Keratinocyte (primary cell): ENCODE results near the gene PYM1. TPM values are rescaled to one million over a fixed set of nuclear protein-coding genes. Genes with fewer than 3 reads are reported as not detected.
A peak's percentile ranks its signal among the peaks of the same experiment; 100 is the strongest.

Experiments used
- DNase-seq: peaks from one replicate; pipeline ENCODE4 v3.0.0-alpha.2; 2011; ENCODE audit warnings: low read depth, missing footprints, low spot score
- FAIRE-seq: peaks from 2 replicates; lab custom pipeline; 2011; peaks lifted over from hg19 to GRCh38; lab: Jason Lieb, UNC
- H2AFZ ChIP-seq: 2 replicates; pipeline ENCODE4 v1.6.0; 2012; ENCODE audit warnings: low read length, control low read depth, inconsistent platforms; ENCODE audit not compliant: control insufficient read depth
- H3K27ac ChIP-seq: 2 replicates; pipeline ENCODE4 v1.5.1; 2011; ENCODE audit warnings: low read length; ENCODE audit not compliant: control insufficient read depth, insufficient read depth
- H3K27me3 ChIP-seq: 3 replicates; pipeline ENCODE4 v1.6.0; 2011; ENCODE audit warnings: low read length; ENCODE audit not compliant: control insufficient read depth, insufficient read depth; ENCODE audit errors: extremely low read depth
- H3K36me3 ChIP-seq, 2 experiments: 2 replicates in 1 of 2; 3 replicates in 1 of 2; pipeline ENCODE4 v1.5.1; 2011; ENCODE audit warnings: low read length in 2 of 2, mild to moderate bottlenecking in 1 of 2; ENCODE audit not compliant: control insufficient read depth in 2 of 2, insufficient read depth in 2 of 2; ENCODE audit errors: extremely low read depth in 1 of 2
- H3K4me1 ChIP-seq: 3 replicates; pipeline ENCODE4 v1.5.1; 2011; ENCODE audit warnings: low read length; ENCODE audit not compliant: control insufficient read depth, insufficient read depth; ENCODE audit errors: extremely low read depth
- H3K4me2 ChIP-seq: 3 replicates; pipeline ENCODE4 v1.6.0; 2011; ENCODE audit warnings: low read depth, low read length; ENCODE audit not compliant: control insufficient read depth, insufficient read depth; ENCODE audit errors: extremely low read depth
- H3K4me3 ChIP-seq, 3 experiments: fragments of 200-600 bp in 1 of 3; sonication (generic) in 1 of 3; 2 replicates in 2 of 3; 3 replicates in 1 of 3; pipeline ENCODE4 v1.5.1; 2011 to 2016; ENCODE audit warnings: low read length in 3 of 3, mild to moderate bottlenecking in 3 of 3, control low read depth in 2 of 3, inconsistent platforms in 1 of 3, low read depth in 1 of 3, mixed read lengths in 1 of 3, mixed run types in 1 of 3, moderate library complexity in 1 of 3; ENCODE audit not compliant: control insufficient read depth in 2 of 3, insufficient read depth in 2 of 3; ENCODE audit errors: extremely low read depth in 1 of 3
- H3K79me2 ChIP-seq: 2 replicates; pipeline ENCODE4 v1.6.0; 2012; ENCODE audit warnings: low read length; ENCODE audit not compliant: control insufficient read depth, insufficient read depth
- H3K9ac ChIP-seq: 3 replicates; pipeline ENCODE4 v1.6.0; 2011; ENCODE audit warnings: low read length; ENCODE audit not compliant: control insufficient read depth, insufficient read depth; ENCODE audit errors: extremely low read depth
- H3K9me1 ChIP-seq: 3 replicates; pipeline ENCODE4 v1.6.0; 2011; ENCODE audit warnings: low read length; ENCODE audit not compliant: control insufficient read depth, insufficient read depth; ENCODE audit errors: extremely low read depth
- H3K9me3 ChIP-seq: 2 replicates; pipeline ENCODE4 v1.5.1; 2012; ENCODE audit warnings: low read depth, low read length; ENCODE audit not compliant: control insufficient read depth
- H4K20me1 ChIP-seq: 3 replicates; pipeline ENCODE4 v1.6.0; 2011; ENCODE audit warnings: low read length; ENCODE audit not compliant: control insufficient read depth, insufficient read depth; ENCODE audit errors: extremely low read depth
- CTCF ChIP-seq, 3 experiments: IDR thresholded peaks in 1 of 3; conservative IDR thresholded peaks in 1 of 3; optimal IDR thresholded peaks in 1 of 3; 2 replicates in 2 of 3; 3 replicates in 1 of 3; pipeline versions ENCODE3 to v1.5.1; 2011; ENCODE audit warnings: low read length in 3 of 3, mild to moderate bottlenecking in 3 of 3, moderate library complexity in 2 of 3, control low read depth in 1 of 3, inconsistent platforms in 1 of 3; ENCODE audit not compliant: insufficient read depth in 2 of 3; ENCODE audit errors: extremely low read depth in 1 of 3
- EZH2 ChIP-seq: IDR thresholded peaks from one replicate; pipeline ENCODE4 v1.6.1; 2012; ENCODE audit warnings: inconsistent platforms, mild to moderate bottlenecking, low read length, moderate library complexity
- dilution Hi-C: fragments of 300-500 bp; cut with MboI; formaldehyde crosslinking; loops from one replicate; pipeline ENCODE4 v1.7.0; 2020; ENCODE audit warnings: low sequenced_read_pairs; ENCODE audit not compliant: extremely low pct_ligation_motif_present
- polyA plus RNA-seq, 5 experiments: library from polyadenylated mRNA; depleted of rRNA in 3 of 5; stranded (reverse) in 3 of 5; stranded (forward) in 1 of 5; unstranded in 1 of 5; fragments of >200 nt; gene quantifications; 1 replicate in 1 of 5; 2 replicates in 3 of 5; 3 replicates in 1 of 5; pipeline versions ENCODE4 v1.2.1 to v1.2.3, GENCODE V29; 2011 to 2012; ENCODE audit warnings: missing spikeins in 2 of 5, low read depth in 1 of 5, low replicate concordance in 1 of 5

Gene PYM1
- polyA plus RNA-seq, 1 donor (not counting 4 experiments of a cell fraction or from before 2014, with no cell fraction given) = 63.4 TPM

- no peaks in the 10 kb centered on the region for H4K20me1 ChIP-seq
- H3K27me3 ChIP-seq = no peaks in the 10 kb centered on the region
- H3K9me3 ChIP-seq = no peaks in the 10 kb centered on the region
- H2AFZ ChIP-seq = no peak overlapping the region
- H3K36me3 ChIP-seq = peaks cover 0 to 5% of the 10 kb centered on the region in 2 experiments
- dilution Hi-C loops = no loop called here
- peak overlapping the region; percentile 76 for H3K4me2 ChIP-seq
- no peak for TF ChIP-seq EZH2
- TF ChIP-seq CTCF (optimal IDR thresholded peaks at IDR 0.05 in 1 of 3, IDR thresholded peaks at IDR 0.05 in 1 of 3, conservative IDR thresholded peaks at IDR 0.05 in 1 of 3; ENCODE audit: extremely low read depth in 1 of 3, insufficient read depth in 2 of 3, low read length in 3 of 3) = no peak
- H3K79me2 ChIP-seq = peaks cover 48% of the 10 kb centered on the region
- DNase-seq = no peak
- no peaks in the 10 kb centered on the region for H3K9me1 ChIP-seq
- no peak overlapping the region for H3K9ac ChIP-seq
- H3K4me1 ChIP-seq = peaks cover 19% of the 10 kb centered on the region
- no peak for FAIRE-seq
- no peak overlapping the region for H3K4me3 ChIP-seq
- no peak overlapping the region for H3K27ac ChIP-seq
These were observed 12.2 kb downstream of the PYM1 start for GRCh38 chr12:55915482-55915859.

DNA sequence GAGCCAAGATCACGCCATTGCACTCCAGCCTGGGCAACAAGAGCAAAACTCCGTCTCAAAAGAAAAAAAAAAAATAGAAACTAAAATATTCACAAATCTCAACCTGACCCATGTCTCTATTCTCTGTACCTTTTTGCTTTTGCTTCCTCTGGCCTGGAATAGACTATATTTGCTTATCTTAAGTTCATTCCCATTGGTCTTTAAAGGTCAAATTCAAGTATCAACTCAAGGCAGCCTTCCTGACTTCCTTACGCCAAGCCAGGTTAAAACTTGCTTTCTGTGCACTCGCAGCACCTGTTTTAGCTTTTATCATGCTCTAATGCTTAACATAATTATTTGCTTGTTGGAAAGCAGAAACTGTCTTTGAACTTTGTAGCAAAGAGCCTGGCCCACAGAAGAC lies 14.8 kb downstream of the PYM1 start:
- DNase-seq (no peak), FAIRE-seq (no peak)
- no peak overlapping the region for H3K9ac ChIP-seq
- no peak overlapping the region for H2AFZ ChIP-seq
- TF ChIP-seq CTCF (optimal IDR thresholded peaks at IDR 0.05 in 1 of 3, IDR thresholded peaks at IDR 0.05 in 1 of 3, conservative IDR thresholded peaks at IDR 0.05 in 1 of 3; ENCODE audit: extremely low read depth in 1 of 3, insufficient read depth in 2 of 3, low read length in 3 of 3) (no peak), EZH2 (no peak)
- H3K27me3 ChIP-seq = no peaks in the 10 kb centered on the region
- H3K79me2 ChIP-seq = peaks cover 32% of the 10 kb centered on the region
- H3K9me1 ChIP-seq = no peaks in the 10 kb centered on the region
- H4K20me1 ChIP-seq = no peaks in the 10 kb centered on the region
- H3K4me1 ChIP-seq = peaks cover 33% of the 10 kb centered on the region
- H3K4me3 ChIP-seq = no peak overlapping the region
- H3K4me2 ChIP-seq = no peak overlapping the region
- H3K9me3 ChIP-seq = no peaks in the 10 kb centered on the region
- dilution Hi-C loops = no loop called here
- H3K27ac ChIP-seq = no peak overlapping the region
- H3K36me3 ChIP-seq = peaks cover 0 to 3% of the 10 kb centered on the region in 2 experiments
